Gastroesophageal sphincter (tissue), 4 donors: ENCODE results near the gene TNFRSF19. TPM values are rescaled to one million over a fixed set of nuclear protein-coding genes. Genes with fewer than 3 reads are reported as not detected.

Source experiments
- ATAC-seq: fragments of 150-250 bp; one replicate; pipeline ENCODE4 v1.9.1; 2016; ENCODE audit warnings: mild to moderate bottlenecking, moderate library complexity
- H3K27ac ChIP-seq, 4 donors: fragments of 200-600 bp; sonication (generic) in 3 of 4; 1 replicate in 3 of 4; 2 replicates in 1 of 4; pipeline ENCODE4 v1.5.1; 2016 to 2019
- H3K27me3 ChIP-seq: fragments of 200-600 bp; sonication (generic); one replicate; pipeline ENCODE4 v1.5.1; 2019
- H3K36me3 ChIP-seq, 2 donors: fragments of 200-600 bp; sonication (generic); one replicate each; pipeline ENCODE4 v1.5.1; 2019; ENCODE audit warnings: control low read depth in 1 of 2
- H3K4me1 ChIP-seq, 3 donors: fragments of 200-600 bp; sonication (generic); 1 replicate in 2 of 3; 2 replicates in 1 of 3; pipeline ENCODE4 v1.5.1; 2016 to 2019; ENCODE audit warnings: control low read depth in 2 of 3
- H3K4me3 ChIP-seq, 2 donors: fragments of 200-600 bp; sonication (generic); one replicate each; pipeline ENCODE4 v1.5.1; 2019; ENCODE audit warnings: mild to moderate bottlenecking in 1 of 2, moderate library complexity in 1 of 2
- H3K9me3 ChIP-seq, 3 donors: fragments of 200-600 bp; sonication (generic); one replicate each; pipeline ENCODE4 v1.5.1; 2017 to 2019; ENCODE audit warnings: control low read depth in 2 of 3
- CTCF ChIP-seq, 4 experiments: fragments of 200-600 bp in 2 of 4; fragments of 450-650 bp in 2 of 4; sonication (generic) in 1 of 4; IDR thresholded peaks; one replicate each; pipeline ENCODE4 v1.5.1; 2017 to 2019; ENCODE audit warnings: antibody characterized with exemption in 4 of 4, mild to moderate bottlenecking in 2 of 4, moderate library complexity in 2 of 4
- EP300 ChIP-seq: sonication (generic); formaldehyde crosslinking; IDR thresholded peaks from one replicate; pipeline ENCODE4 v1.6.1; 2017; ENCODE audit warnings: antibody characterized with exemption, mild to moderate bottlenecking
- POLR2A ChIP-seq, 2 donors: fragments of 450-650 bp; IDR thresholded peaks; one replicate each; pipeline ENCODE4 v1.6.1; 2017; ENCODE audit warnings: antibody characterized with exemption in 2 of 2, mild to moderate bottlenecking in 2 of 2, moderate library complexity in 1 of 2
- POLR2AphosphoS5 ChIP-seq: sonication (generic); formaldehyde crosslinking; IDR thresholded peaks from one replicate; pipeline ENCODE4 v1.6.1; 2017; ENCODE audit warnings: antibody characterized with exemption
- WGBS, 2 donors: methylation state at CpG; one replicate each; pipeline ENCODE4 v1.1.5; 2018; ENCODE audit warnings: low coverage in 1 of 2; 5-methylcytosine and 5-hydroxymethylcytosine counted together
- total RNA-seq, 4 donors: library from RNA; depleted of rRNA; stranded (reverse); fragments of >200 nt; gene quantifications; one replicate each; pipeline ENCODE4 v1.1.0, GENCODE V29; 2016

The TNFRSF19 gene
- total RNA-seq, 4 donors from 2014 or later, result 4.1 to 14.7 (median 8.2) TPM

- peak overlapping the region in 2 of 4 donors; percentile 33 to 65 for H3K27ac ChIP-seq
- no peak for ATAC-seq
- H3K36me3 ChIP-seq, result no peaks in the 10 kb centered on the region
- no peak for TF ChIP-seq POLR2AphosphoS5
- TF ChIP-seq EP300, result no peak
- TF ChIP-seq CTCF (IDR thresholded peaks at IDR 0.05), result no peak
- no peak for TF ChIP-seq POLR2A (IDR thresholded peaks at IDR 0.05)
- peaks cover 5% of the 10 kb centered on the region for H3K27me3 ChIP-seq
- peaks cover 0 to 20% (median 0%) of the 10 kb centered on the region in 3 donors for H3K4me1 ChIP-seq
- H3K9me3 ChIP-seq, result no peaks in the 10 kb centered on the region
- peak overlapping the region in 1 of 2 donors; percentile 29 for H3K4me3 ChIP-seq
- WGBS, 2 donors, result 16 to 51% methylated on average over 2 of the region's 2 CpGs
Measured at GRCh38 chr13:23571431-23571830, 1.2 kb downstream of the TNFRSF19 start.

GRCh38 chr13:23572836-23573235, 2.6 kb downstream of the TNFRSF19 start:
- peaks cover 0 to 21% (median 0%) of the 10 kb centered on the region in 3 donors for H3K4me1 ChIP-seq
- ATAC-seq, result no peak
- no peaks in the 10 kb centered on the region for H3K9me3 ChIP-seq
- H3K27ac ChIP-seq, result no peak overlapping the region
- no peaks in the 10 kb centered on the region for H3K36me3 ChIP-seq
- peaks cover 5% of the 10 kb centered on the region for H3K27me3 ChIP-seq
- H3K4me3 ChIP-seq, result no peak overlapping the region
- 67 to 68% methylated on average over 1 of the region's 1 CpG for WGBS, 2 donors
- TF ChIP-seq POLR2AphosphoS5 (no peak), POLR2A (IDR thresholded peaks at IDR 0.05) (no peak), EP300 (no peak), CTCF (IDR thresholded peaks at IDR 0.05) (no peak)

GRCh38 chr13:23574421-23575145, 4.4 kb downstream of the TNFRSF19 start:
- no peak overlapping the region for H3K27ac ChIP-seq
- ATAC-seq, result no peak
- H3K4me3 ChIP-seq, result no peak overlapping the region
- peaks cover 0 to 32% (median 0%) of the 10 kb centered on the region in 3 donors for H3K4me1 ChIP-seq
- H3K9me3 ChIP-seq, result no peaks in the 10 kb centered on the region
- TF ChIP-seq POLR2AphosphoS5, result no peak
- 56 to 100% methylated on average over 1 to 2 of the region's 3 CpGs for WGBS, 2 donors
- H3K36me3 ChIP-seq, result no peaks in the 10 kb centered on the region
- H3K27me3 ChIP-seq, result peaks cover 5% of the 10 kb centered on the region

GRCh38 chr13:23575632-23576031, 5.4 kb downstream of the TNFRSF19 start:
- Histone ChIP-seq H3K4me1 (peaks cover 0 to 32% (median 3%) of the 10 kb centered on the region in 3 donors), H3K27me3 (no peaks in the 10 kb centered on the region), H3K4me3 (no peak overlapping the region), H3K9me3 (no peaks in the 10 kb centered on the region), H3K27ac (no peak overlapping the region), H3K36me3 (no peaks in the 10 kb centered on the region)
- 90 to 93% methylated on average over 1 of the region's 1 CpG for WGBS, 2 donors
- no peak for ATAC-seq
- TF ChIP-seq POLR2AphosphoS5 (no peak), EP300 (no peak), CTCF (IDR thresholded peaks at IDR 0.05) (no peak), POLR2A (IDR thresholded peaks at IDR 0.05) (no peak)

- ATAC-seq, result peak; percentile 77
- Histone ChIP-seq H3K9me3 (no peaks in the 10 kb centered on the region), H3K4me3 (peak overlapping the region; percentile 80 to 91), H3K36me3 (no peaks in the 10 kb centered on the region), H3K4me1 (peaks cover 0 to 26% (median 3%) of the 10 kb centered on the region in 3 donors), H3K27ac (peak overlapping the region; percentile 65 to 95 (median 91)), H3K27me3 (no peaks in the 10 kb centered on the region)
- 22 to 50% methylated on average over 3 to 8 of the region's 42 CpGs for WGBS, 2 donors
- TF ChIP-seq POLR2A (IDR thresholded peaks at IDR 0.05) (no peak), CTCF (IDR thresholded peaks at IDR 0.05) (peak; percentile 35 to 78 (median 76))
Measured at GRCh38 chr13:23578411-23579071, 8.3 kb downstream of the TNFRSF19 start.
